NCI-H146 treated with DMSO at 0.1 percent for 48 hours (cell line): ENCODE measurements around the gene FRMD5.

Experiments used
- DNase-seq: peaks from one replicate; lab custom pipeline; 2025; ENCODE audit not compliant: unreplicated experiment; lab: John Stamatoyannopoulos, UW

The FRMD5 gene

DNA sequence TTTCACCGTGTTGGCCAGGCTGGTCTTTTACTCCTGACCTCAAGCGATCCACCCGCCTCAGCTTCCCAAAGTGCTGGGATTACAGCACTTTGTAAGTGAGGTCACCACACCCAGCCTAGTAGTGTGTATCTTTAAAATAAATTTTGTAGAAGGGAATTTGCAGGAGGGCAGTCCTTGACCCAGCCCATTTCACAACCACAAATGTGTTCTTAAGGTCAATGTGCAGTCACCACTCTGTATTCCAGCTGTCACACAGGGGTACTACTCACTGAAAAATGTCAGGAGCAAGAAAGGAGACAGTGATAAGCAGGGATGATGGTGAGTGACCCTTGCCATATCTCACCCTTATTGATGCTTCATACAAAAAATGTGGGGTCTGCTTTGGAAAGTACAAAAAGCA, 98.5 kb downstream of the FRMD5 start:
- DNase-seq = no peak

DNA sequence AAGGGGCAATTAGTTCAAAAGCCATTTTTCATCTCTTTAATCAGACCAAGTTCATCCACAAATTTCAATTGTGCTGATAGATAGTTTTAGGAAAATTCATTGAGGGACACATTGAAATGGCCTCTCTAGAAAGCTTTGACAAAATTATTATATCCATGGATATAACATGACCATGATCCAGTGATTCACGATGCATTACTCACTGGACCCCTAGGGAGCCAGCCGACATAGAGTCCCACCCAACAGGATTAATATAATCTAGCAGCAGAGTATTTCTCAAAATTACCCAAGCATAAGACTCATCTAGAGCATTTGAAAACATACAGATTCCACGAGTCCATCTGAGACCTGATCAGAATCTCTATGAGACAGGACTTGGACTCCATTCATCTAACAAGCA, 100.3 kb downstream of the FRMD5 start:
- no peak for DNase-seq

GRCh38 chr15:44093836-44094235, 101.2 kb downstream of the FRMD5 start:
- DNase-seq = no peak

DNA sequence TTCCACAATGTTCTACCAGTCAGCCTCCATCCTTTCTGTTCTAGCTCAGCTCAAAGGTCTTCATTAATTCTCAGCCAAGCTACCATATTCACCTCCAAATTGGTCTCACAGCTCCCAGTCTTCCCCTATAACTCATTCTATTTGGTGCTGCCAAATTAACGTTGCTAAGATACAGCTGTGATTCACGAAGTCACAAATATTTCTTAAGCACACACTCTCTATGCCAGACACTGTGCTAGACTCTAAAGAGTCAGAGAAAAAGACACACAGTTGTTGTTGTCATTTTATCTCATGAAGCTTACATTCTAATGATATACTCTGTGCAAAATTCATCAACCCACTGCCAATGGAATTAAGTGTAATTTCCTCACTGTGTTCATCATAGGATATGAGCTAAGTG, 102.8 kb downstream of the FRMD5 start:
- DNase-seq = no peak

- DNase-seq = no peak
Measured at GRCh38 chr15:44087578-44088465, 107.2 kb downstream of the FRMD5 start.

DNA sequence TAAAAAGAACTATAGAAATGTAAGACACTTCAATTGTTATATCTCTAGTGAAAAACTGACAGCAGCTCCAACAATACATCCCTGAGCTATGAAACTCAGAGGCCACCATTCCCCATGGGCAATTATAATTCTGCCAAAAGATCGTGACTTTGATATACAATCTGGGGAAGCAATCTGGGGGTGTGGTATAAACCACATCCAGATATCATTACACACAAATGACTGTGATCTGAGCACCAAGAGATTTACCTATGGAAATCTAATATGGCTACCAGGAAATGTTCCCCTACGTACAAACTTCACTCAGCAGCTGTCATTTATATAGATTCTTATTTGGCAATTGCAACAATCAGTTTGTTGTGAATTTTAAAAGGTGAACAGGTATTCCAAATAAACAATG, 110.3 kb downstream of the FRMD5 start:
- DNase-seq = no peak

GRCh38 chr15:44084171-44084570, 110.9 kb downstream of the FRMD5 start:
- no peak for DNase-seq

DNA sequence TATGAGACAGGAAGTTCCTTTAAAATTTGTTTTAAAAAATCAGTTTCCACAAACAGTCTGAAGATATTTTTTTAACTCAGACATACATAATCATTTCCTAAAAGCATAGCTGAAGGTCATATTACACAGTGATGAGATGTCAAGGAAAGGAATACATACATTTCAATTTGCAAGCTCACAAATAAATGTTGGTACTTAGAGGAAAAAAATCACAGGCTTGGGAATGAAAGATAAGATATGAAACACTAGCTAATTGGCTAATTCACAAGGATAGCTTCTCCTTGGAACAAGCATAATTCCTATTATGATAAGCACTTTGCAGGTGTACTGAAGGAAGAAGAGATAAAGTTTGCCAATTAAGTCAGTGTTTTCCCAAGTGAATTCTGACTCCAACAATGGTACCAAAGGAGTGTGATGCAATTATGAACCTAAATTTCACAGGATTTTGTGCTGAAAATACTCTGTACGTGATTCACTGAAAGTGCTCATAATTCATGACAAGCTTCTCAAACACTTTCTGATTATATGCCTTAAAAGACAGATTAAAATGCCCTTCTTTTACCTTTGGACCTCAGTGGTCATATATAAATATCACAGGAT, 112.4 kb downstream of the FRMD5 start:
- no peak for DNase-seq

GRCh38 chr15:44081026-44082013, 113.8 kb downstream of the FRMD5 start:
- DNase-seq = no peak

DNA sequence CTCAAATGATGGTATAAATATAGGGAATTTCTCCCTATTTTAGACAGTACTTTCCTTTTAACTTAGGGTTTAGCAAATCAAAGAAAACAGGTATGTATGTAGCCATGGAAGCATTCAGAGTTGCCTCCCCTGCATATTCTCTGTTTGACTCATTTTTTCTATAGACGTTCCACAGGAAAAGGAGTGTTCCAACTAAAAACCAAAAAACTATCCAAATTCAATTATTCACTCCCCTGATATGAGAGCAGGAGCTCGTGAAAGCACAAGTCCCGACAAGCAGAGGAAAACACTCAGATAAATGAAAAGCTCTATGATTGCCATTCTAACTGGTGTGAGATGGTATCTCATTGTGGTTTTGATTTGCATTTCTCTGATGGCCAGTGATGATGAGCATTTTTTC, 119.5 kb downstream of the FRMD5 start:
- DNase-seq = no peak

GRCh38 chr15:44069489-44069888, 125.6 kb downstream of the FRMD5 start:
- no peak for DNase-seq

DNA sequence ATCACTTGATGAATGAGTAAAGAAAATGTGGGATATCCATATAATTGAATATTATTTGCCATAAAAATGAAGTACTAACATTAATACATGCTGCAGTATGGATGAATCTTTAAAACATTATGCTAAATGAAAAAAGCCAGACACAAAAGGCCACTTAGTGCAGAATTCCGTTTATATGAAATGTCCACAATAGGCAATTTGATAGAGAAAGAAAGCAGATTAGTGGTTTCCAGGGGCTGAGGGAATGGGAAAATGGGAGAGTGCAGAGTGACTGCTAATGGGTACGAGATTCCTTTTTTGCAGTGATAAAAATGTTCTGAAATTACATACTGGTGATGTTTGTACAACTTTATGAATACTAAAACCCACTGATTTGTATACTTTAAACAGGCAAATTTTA, 126.7 kb downstream of the FRMD5 start:
- DNase-seq = no peak

- peak; percentile 48 for DNase-seq
Measured at GRCh38 chr15:44066211-44066827, 128.8 kb downstream of the FRMD5 start.

- no peak for DNase-seq
Measured at GRCh38 chr15:44064706-44065105, 130.4 kb downstream of the FRMD5 start.

DNA sequence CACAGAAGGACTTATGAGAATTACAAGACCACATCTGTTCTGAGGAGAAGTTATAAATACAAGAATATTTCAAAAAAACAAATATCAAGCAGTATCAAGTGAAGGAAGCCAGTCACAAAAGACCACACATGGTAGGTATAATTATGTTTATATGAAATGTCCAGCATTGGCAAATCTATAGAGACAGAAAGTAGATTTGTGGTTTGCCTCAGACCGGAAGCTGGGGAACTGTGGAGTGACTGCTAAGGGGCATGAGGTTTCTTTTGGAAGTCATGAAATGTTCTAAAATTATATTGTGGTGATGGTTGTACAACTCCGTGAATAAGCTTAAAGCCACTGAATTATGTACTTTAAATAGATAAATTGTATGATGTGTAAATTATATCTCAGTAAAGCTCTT, 136.9 kb downstream of the FRMD5 start:
- DNase-seq = no peak

- DNase-seq = no peak
Measured at GRCh38 chr15:44045661-44046060, 149.4 kb downstream of the FRMD5 start.

- no peak for DNase-seq
Measured at GRCh38 chr15:44045217-44045616, 149.9 kb downstream of the FRMD5 start.

DNA sequence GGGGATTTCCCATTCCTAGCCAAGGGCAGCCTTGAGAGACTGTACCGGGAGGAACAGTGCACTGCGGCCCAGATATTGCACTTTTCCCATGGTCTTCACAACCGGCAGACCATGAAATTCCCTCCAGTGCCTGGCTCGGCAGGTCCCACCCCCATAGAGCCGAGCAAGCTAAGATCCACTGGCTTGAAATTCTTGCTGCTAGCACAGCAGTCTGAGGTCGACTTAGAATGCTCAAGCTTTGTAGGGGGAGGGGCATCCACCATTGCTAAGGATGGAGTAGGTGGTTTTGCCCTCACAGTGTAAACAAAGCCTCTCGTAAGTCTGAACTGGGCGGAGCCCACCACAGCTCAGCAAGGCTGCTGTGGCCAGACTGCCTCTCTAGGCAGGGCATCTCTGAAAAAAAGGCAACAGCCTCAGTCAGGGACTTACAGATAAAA, 156.3 kb downstream of the FRMD5 start:
- no peak for DNase-seq

GRCh38 chr15:44035781-44036699, 159.0 kb downstream of the FRMD5 start:
- DNase-seq = no peak
